ENCODE data around the gene RAB11A. TPM values are rescaled to one million over a fixed set of nuclear protein-coding genes. Genes with fewer than 3 reads are reported as not detected.

Gene RAB11A
- total RNA-seq, 1 donor from 2014 or later, result 482 TPM

DNA sequence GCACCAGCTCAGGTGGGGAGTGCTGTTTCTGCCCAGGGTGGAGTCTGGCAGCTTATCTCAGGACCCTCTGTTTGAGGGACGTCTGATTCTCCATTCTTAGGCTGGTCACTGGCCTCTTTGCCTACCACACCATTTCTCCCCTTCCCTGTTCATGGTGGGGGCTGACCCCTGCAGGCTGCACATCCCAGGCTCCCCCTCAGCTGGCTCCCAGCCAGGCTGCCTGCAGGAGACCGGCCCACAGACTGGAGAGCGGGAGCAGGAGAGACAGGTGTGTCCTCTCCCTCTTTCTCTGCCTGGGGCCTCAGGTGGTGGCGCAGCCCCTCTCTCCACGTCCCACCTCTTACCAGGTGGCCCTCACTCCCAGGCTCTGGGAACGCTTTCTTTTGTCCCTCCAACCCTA is 60.8 kb downstream of the RAB11A start:
- Mint-ChIP-seq H3K27me3 (ENCODE audit: insufficient read depth, low read depth) (no peaks in the 10 kb centered on the region), H3K4me3 (no peak overlapping the region), H3K27ac (no peak overlapping the region), H3K4me1 (no peaks in the 10 kb centered on the region), H3K9me3 (no peaks in the 10 kb centered on the region), H3K36me3 (no peaks in the 10 kb centered on the region)
- H2AFZ ChIP-seq (replicated peaks), result no peak overlapping the region
- H3F3A ChIP-seq (ENCODE audit: low read depth), result no peaks in the 10 kb centered on the region
- no peak overlapping the region for H3K9ac ChIP-seq
- H3K9me3 ChIP-seq (ENCODE audit: low read depth), result no peaks in the 10 kb centered on the region
- no peak overlapping the region for H3K4me3 ChIP-seq
- no peak overlapping the region for H3K4me2 ChIP-seq
- H3K36me3 ChIP-seq, result no peaks in the 10 kb centered on the region
- no peaks in the 10 kb centered on the region for H4K20me1 ChIP-seq (ENCODE audit: low read depth)
- no peaks in the 10 kb centered on the region for H3K27me3 ChIP-seq
- TF ChIP-seq EZH2phosphoT487 (IDR thresholded peaks at IDR 0.05) (no peak), CTCF (IDR thresholded peaks at IDR 0.05) (no peak), EZH2 (IDR thresholded peaks at IDR 0.05) (no peak)
- H3K79me2 ChIP-seq (ENCODE audit: low read depth), result no peaks in the 10 kb centered on the region
- no peak for DNase-seq (ENCODE audit: low spot score)
- H3K27ac ChIP-seq, result no peak overlapping the region
- H3K4me1 ChIP-seq, result no peaks in the 10 kb centered on the region

GRCh38 chr15:65931221-65931620 is 61.9 kb downstream of the RAB11A start:
- TF ChIP-seq CTCF (IDR thresholded peaks at IDR 0.05), result no peak
- no peak for TF ChIP-seq EZH2 (IDR thresholded peaks at IDR 0.05)
- no peak for TF ChIP-seq EZH2phosphoT487 (IDR thresholded peaks at IDR 0.05)
- no peaks in the 10 kb centered on the region for H4K20me1 ChIP-seq (ENCODE audit: low read depth)
- Mint-ChIP-seq H3K27me3 (ENCODE audit: insufficient read depth, low read depth) (no peaks in the 10 kb centered on the region), H3K9me3 (no peaks in the 10 kb centered on the region), H3K4me3 (no peak overlapping the region), H3K27ac (no peak overlapping the region), H3K36me3 (no peaks in the 10 kb centered on the region), H3K4me1 (no peaks in the 10 kb centered on the region)
- no peaks in the 10 kb centered on the region for H3K27me3 ChIP-seq
- no peaks in the 10 kb centered on the region for H3K4me1 ChIP-seq
- no peaks in the 10 kb centered on the region for H3K36me3 ChIP-seq
- H2AFZ ChIP-seq (replicated peaks), result no peak overlapping the region
- no peaks in the 10 kb centered on the region for H3K9me3 ChIP-seq (ENCODE audit: low read depth)
- no peaks in the 10 kb centered on the region for H3F3A ChIP-seq (ENCODE audit: low read depth)
- no peak overlapping the region for H3K27ac ChIP-seq
- H3K4me3 ChIP-seq, result no peak overlapping the region
- H3K9ac ChIP-seq, result no peak overlapping the region
- no peak overlapping the region for H3K4me2 ChIP-seq
- no peaks in the 10 kb centered on the region for H3K79me2 ChIP-seq (ENCODE audit: low read depth)
- DNase-seq (ENCODE audit: low spot score), result no peak

DNA sequence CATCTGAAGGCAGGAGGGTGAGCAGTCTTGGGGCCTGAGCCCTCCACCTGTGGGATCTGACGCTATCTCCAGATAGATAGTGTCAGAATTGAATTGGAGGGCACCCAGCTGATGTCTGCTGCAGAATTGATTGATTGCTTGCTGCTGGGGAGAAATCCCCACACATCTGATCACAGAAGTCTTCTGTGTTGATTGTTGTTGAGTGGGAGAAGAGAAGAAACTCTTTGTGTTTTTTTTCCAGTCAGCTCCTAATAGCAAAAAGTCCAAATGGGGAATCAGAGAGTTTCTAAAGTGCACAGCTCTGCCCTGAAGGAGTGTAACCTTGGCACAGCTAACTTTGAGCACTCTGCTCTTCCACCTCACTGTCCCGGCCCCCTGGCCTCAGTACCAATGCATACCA is 66.1 kb downstream of the RAB11A start:
- Mint-ChIP-seq H3K4me1 (no peaks in the 10 kb centered on the region), H3K36me3 (no peaks in the 10 kb centered on the region), H3K27me3 (ENCODE audit: insufficient read depth, low read depth) (no peaks in the 10 kb centered on the region), H3K9me3 (no peaks in the 10 kb centered on the region), H3K4me3 (no peak overlapping the region), H3K27ac (no peak overlapping the region)
- Histone ChIP-seq H3K9ac (no peak overlapping the region), H3K27ac (no peak overlapping the region), H3K4me2 (no peak overlapping the region), H3K4me1 (no peaks in the 10 kb centered on the region), H3K9me3 (ENCODE audit: low read depth) (no peaks in the 10 kb centered on the region), H3K79me2 (ENCODE audit: low read depth) (no peaks in the 10 kb centered on the region), H4K20me1 (ENCODE audit: low read depth) (no peaks in the 10 kb centered on the region), H3F3A (ENCODE audit: low read depth) (no peaks in the 10 kb centered on the region), H3K4me3 (no peak overlapping the region), H2AFZ (replicated peaks) (no peak overlapping the region), H3K27me3 (no peaks in the 10 kb centered on the region), H3K36me3 (no peaks in the 10 kb centered on the region)
- no peak for DNase-seq (ENCODE audit: low spot score)
- no peak for TF ChIP-seq EZH2phosphoT487 (IDR thresholded peaks at IDR 0.05)

- Histone ChIP-seq H3K9ac (no peak overlapping the region), H3K4me1 (no peaks in the 10 kb centered on the region), H3K36me3 (no peaks in the 10 kb centered on the region), H4K20me1 (ENCODE audit: low read depth) (no peaks in the 10 kb centered on the region), H3K4me3 (no peak overlapping the region), H3K27ac (no peak overlapping the region), H3K79me2 (ENCODE audit: low read depth) (no peaks in the 10 kb centered on the region), H3K9me3 (ENCODE audit: low read depth) (no peaks in the 10 kb centered on the region), H2AFZ (replicated peaks) (no peak overlapping the region), H3K27me3 (no peaks in the 10 kb centered on the region), H3F3A (ENCODE audit: low read depth) (no peaks in the 10 kb centered on the region), H3K4me2 (no peak overlapping the region)
- Mint-ChIP-seq H3K4me1 (no peaks in the 10 kb centered on the region), H3K4me3 (no peak overlapping the region), H3K36me3 (no peaks in the 10 kb centered on the region), H3K27ac (no peak overlapping the region), H3K27me3 (ENCODE audit: insufficient read depth, low read depth) (no peaks in the 10 kb centered on the region), H3K9me3 (no peaks in the 10 kb centered on the region)
- DNase-seq (ENCODE audit: low spot score), result no peak
- no peak for TF ChIP-seq EZH2 (IDR thresholded peaks at IDR 0.05)
- TF ChIP-seq EZH2phosphoT487 (IDR thresholded peaks at IDR 0.05), result no peak
- TF ChIP-seq CTCF (IDR thresholded peaks at IDR 0.05), result no peak
These were observed 67.0 kb downstream of the RAB11A start for GRCh38 chr15:65936282-65936681.

Data from neural progenitor cell (in vitro differentiated cells).